Spleen (tissue), 11 donors: ENCODE data around the gene ATP1A1. TPM values are rescaled to one million over a fixed set of nuclear protein-coding genes. Genes with fewer than 3 reads are reported as not detected.

Experiments
- DNase-seq: peaks from one replicate; pipeline ENCODE4 v3.0.0-alpha.2; 2020
- H3K27ac ChIP-seq, 8 donors: fragments of 200-600 bp; sonication (generic) in 7 of 8; 1 replicate in 4 of 8; 2 replicates in 4 of 8; pipeline versions ENCODE4 v1.5.0 to v1.8.0; 2016 to 2021; ENCODE audit warnings: inconsistent platforms in 4 of 8, mild to moderate bottlenecking in 4 of 8, moderate library complexity in 1 of 8
- H3K27me3 ChIP-seq, 7 donors: fragments of 200-600 bp; sonication (generic) in 6 of 7; replicated peaks in 1 of 7; 1 replicate in 4 of 7; 2 replicates in 3 of 7; pipeline versions ENCODE4 v1.5.0 to v1.8.0; 2016 to 2021; ENCODE audit warnings: inconsistent platforms in 3 of 7, mild to moderate bottlenecking in 1 of 7
- H3K36me3 ChIP-seq, 6 donors: fragments of 200-600 bp; sonication (generic) in 5 of 6; 1 replicate in 4 of 6; 2 replicates in 2 of 6; pipeline versions ENCODE4 v1.5.0 to v1.8.0; 2016 to 2021; ENCODE audit warnings: inconsistent platforms in 2 of 6
- H3K4me1 ChIP-seq, 6 donors: fragments of 200-600 bp; sonication (generic) in 5 of 6; 1 replicate in 3 of 6; 2 replicates in 3 of 6; pipeline versions ENCODE4 v1.5.0 to v1.8.0; 2016 to 2021; ENCODE audit warnings: inconsistent platforms in 3 of 6
- H3K4me3 ChIP-seq, 8 donors: fragments of 200-600 bp; sonication (generic) in 7 of 8; 1 replicate in 4 of 8; 2 replicates in 4 of 8; pipeline versions ENCODE4 v1.5.0 to v1.8.0; 2016 to 2021; ENCODE audit warnings: inconsistent platforms in 4 of 8, mild to moderate bottlenecking in 4 of 8, moderate library complexity in 2 of 8
- H3K9me3 ChIP-seq, 8 donors: fragments of 200-600 bp; sonication (generic) in 7 of 8; 1 replicate in 4 of 8; 2 replicates in 4 of 8; pipeline versions ENCODE4 v1.5.0 to v1.8.0; 2016 to 2021; ENCODE audit warnings: inconsistent platforms in 4 of 8
- POLR2A ChIP-seq, 3 donors: fragments of 450-650 bp; IDR thresholded peaks; one replicate each; pipeline ENCODE4 v1.5.1; 2017; ENCODE audit warnings: antibody characterized with exemption in 3 of 3, mild to moderate bottlenecking in 1 of 3
- POLR2AphosphoS5 ChIP-seq, 3 donors: sonication (generic); formaldehyde crosslinking; IDR thresholded peaks; one replicate each; pipeline ENCODE4 v1.5.1; 2017; ENCODE audit warnings: antibody characterized with exemption in 3 of 3
- WGBS, 5 donors: extraction: QIAGEN DNeasy Blood & Tissue Kit in 3 of 5; methylation state at CpG; one replicate each; pipeline versions ENCODE4 v1.1.5 to v1.1.7; 2013 to 2018; 5-methylcytosine and 5-hydroxymethylcytosine counted together
- intact Hi-C: fragments of 100-400 bp; cut with DNase I; formaldehyde crosslinking; loops from one replicate; pipeline ENCODE4 v1.15.0; 2023; ENCODE audit warnings: low total_unique reads
- polyA plus RNA-seq, 3 donors: library from polyadenylated mRNA; stranded (reverse); fragments of 200-250 nt; gene quantifications; one replicate each; pipeline ENCODE4 v1.2.1, GENCODE V29; 2013
- total RNA-seq, 7 donors: library from RNA; depleted of rRNA in 3 of 7; stranded (reverse); fragments of >200 nt in 3 of 7; fragmentation: NEBNext Ultra II Directional in 4 of 7; extraction: Animal tissue kit (Norgen Biotek cat#: 25700) in 4 of 7; gene quantifications; one replicate each; pipeline versions ENCODE4 v1.1.0 to v1.2.1, GENCODE V29; 2016 to 2021
- TF ChIP-seq, protein P1 (sequence below), 11 experiments: fragments of 200-600 bp in 7 of 11; fragments of 450-650 bp in 4 of 11; sonication (generic) in 4 of 11; IDR thresholded peaks in 8 of 11; conservative IDR thresholded peaks in 3 of 11; 1 replicate in 7 of 11; 2 replicates in 4 of 11; pipeline versions ENCODE4 v1.4.0 to v1.8.0; 2016 to 2021; ENCODE audit warnings: antibody characterized with exemption in 11 of 11, inconsistent platforms in 4 of 11, mild to moderate bottlenecking in 1 of 11
- donor health status: healthy with polysubstance abuse.
- donor health status: DM: no; HTN: no; CAD: no; lungs with moderate emphysema.
- donor health status: DM: no; HTN: no; CAD: no.
- donor health status: Bipolar disorder and iron deficiency.
- donor health status: healthy.
- donor health status: DM: no; HTN: no; CAD: no.
- donor health status: DM: yes; HTN: yes; CAD: no.

The ATP1A1 gene
- total and polyA plus RNA-seq, 10 donors, result 34.5 to 209 (median 130) TPM

DNA sequence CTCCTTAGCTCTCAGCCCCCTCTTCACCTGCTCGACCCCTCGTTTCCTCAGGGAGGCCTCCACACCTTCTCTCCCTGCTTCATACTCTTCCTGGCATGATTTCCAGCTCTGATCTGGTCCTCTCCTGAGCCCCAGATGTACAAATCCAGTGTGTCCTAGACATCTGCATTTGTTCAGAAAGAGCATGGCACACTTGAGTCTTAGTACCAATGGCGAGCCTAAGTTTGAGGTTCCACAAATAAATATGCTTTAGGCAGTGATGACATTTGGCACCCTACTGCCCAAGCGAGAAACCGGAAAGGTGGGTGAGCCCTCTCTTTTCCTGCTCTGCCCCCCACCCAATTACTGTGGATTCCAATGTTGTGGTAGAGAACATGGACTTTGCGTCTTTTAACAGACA is 34.0 kb downstream of the ATP1A1 start:
- H3K36me3 ChIP-seq, result peaks cover 7 to 83% (median 49%) of the 10 kb centered on the region in 6 donors
- no peaks in the 10 kb centered on the region for H3K27me3 ChIP-seq
- no peak overlapping the region for H3K27ac ChIP-seq
- intact Hi-C loops, result no loop called here
- 90 to 97% (median 92%) methylated on average over 6 of the region's 6 CpGs for WGBS, 5 donors
- no peak overlapping the region for H3K4me3 ChIP-seq
- H3K9me3 ChIP-seq, result no peaks in the 10 kb centered on the region
- H3K4me1 ChIP-seq, result no peaks in the 10 kb centered on the region
- TF ChIP-seq POLR2AphosphoS5 (IDR thresholded peaks at IDR 0.05), result no peak
- TF ChIP-seq POLR2A (IDR thresholded peaks at IDR 0.05), result no peak
- TF ChIP-seq, protein P1, sequence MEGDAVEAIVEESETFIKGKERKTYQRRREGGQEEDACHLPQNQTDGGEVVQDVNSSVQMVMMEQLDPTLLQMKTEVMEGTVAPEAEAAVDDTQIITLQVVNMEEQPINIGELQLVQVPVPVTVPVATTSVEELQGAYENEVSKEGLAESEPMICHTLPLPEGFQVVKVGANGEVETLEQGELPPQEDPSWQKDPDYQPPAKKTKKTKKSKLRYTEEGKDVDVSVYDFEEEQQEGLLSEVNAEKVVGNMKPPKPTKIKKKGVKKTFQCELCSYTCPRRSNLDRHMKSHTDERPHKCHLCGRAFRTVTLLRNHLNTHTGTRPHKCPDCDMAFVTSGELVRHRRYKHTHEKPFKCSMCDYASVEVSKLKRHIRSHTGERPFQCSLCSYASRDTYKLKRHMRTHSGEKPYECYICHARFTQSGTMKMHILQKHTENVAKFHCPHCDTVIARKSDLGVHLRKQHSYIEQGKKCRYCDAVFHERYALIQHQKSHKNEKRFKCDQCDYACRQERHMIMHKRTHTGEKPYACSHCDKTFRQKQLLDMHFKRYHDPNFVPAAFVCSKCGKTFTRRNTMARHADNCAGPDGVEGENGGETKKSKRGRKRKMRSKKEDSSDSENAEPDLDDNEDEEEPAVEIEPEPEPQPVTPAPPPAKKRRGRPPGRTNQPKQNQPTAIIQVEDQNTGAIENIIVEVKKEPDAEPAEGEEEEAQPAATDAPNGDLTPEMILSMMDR (IDR thresholded peaks at IDR 0.05 in 8 of 11, conservative IDR thresholded peaks at IDR 0.05 in 3 of 11), result no peak
- no peak for DNase-seq

DNA sequence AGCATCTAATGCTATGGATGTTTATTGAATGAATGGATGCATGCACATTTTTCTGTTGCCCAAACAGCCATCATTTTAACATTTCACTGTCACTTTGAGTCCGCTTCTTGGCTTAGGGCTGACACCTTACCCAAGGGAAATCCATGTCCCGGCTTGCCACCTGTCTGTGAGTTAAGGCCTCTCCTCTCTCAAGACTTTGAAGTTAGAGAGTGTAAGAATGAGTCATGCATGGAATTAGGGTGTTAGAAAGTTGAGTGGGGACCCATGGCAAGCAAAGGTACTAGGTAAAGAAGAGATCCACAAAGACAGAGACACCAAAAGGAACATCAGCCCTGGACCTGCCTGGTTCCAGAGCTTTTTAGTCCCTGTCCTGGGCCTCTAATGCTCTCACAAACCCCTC is 35.1 kb downstream of the ATP1A1 start:
- Histone ChIP-seq H3K4me3 (no peak overlapping the region), H3K27me3 (no peaks in the 10 kb centered on the region), H3K36me3 (peaks cover 4 to 71% (median 38%) of the 10 kb centered on the region in 6 donors), H3K27ac (no peak overlapping the region), H3K9me3 (no peaks in the 10 kb centered on the region), H3K4me1 (no peaks in the 10 kb centered on the region)
- TF ChIP-seq POLR2A (IDR thresholded peaks at IDR 0.05) (no peak), POLR2AphosphoS5 (IDR thresholded peaks at IDR 0.05) (no peak)
- TF ChIP-seq, protein P1 (IDR thresholded peaks at IDR 0.05 in 8 of 11, conservative IDR thresholded peaks at IDR 0.05 in 3 of 11), result no peak
- no peak for DNase-seq
- intact Hi-C loops, result no loop called here
- WGBS, 5 donors, result 92 to 97% (median 94%) methylated on average over 2 of the region's 2 CpGs

DNA sequence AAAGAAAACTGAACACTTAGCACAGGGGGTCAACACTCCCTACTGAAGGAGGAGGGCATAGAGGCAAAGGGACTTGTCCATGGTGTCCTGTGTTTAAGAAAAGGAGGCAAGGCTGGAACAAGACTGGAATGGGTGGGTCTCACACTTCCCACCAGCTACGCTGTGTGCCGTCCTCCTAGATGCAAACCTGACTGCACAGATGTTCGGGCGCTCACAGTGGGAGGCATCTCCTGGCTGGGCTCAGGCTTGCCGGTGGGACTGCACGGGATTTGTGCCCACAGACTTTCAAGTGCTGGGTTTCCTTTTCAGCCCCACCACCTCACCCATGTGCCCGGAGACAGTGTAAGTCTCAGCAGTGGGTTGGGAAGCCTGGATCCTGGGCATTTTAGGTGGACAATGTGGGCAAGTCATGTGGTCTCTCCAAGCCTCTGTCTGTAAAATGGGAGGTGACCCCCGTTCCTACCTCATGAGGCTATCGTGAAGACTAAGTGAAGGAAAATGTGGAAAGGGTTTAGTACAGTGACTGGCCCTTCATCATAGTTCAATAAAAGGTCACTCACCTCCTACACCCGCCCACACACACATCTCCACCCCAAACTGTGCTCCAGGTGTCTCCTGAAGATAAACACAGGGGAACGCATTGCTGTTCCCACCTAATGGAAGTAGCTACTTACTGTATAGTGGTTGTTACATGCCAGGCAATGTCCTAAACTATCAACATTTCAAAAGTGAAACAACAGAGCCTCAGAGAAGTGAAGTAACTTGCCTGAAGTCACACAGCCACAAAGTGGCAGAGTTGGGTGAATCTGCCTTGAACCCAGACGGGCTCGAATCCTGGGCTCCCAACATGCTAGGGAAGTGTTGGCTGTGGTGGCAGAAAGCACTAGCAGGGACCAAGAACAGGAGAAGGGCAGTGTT is 36.0 kb downstream of the ATP1A1 start:
- no peaks in the 10 kb centered on the region for H3K4me1 ChIP-seq
- peaks cover 4 to 63% (median 29%) of the 10 kb centered on the region in 6 donors for H3K36me3 ChIP-seq
- intact Hi-C loops, result no loop called here
- no peak overlapping the region for H3K4me3 ChIP-seq
- H3K27me3 ChIP-seq, result no peaks in the 10 kb centered on the region
- no peak for DNase-seq
- 90 to 97% (median 95%) methylated on average over 13 of the region's 13 CpGs for whole genome bisulfite sequencing, 5 donors
- TF ChIP-seq POLR2AphosphoS5 (IDR thresholded peaks at IDR 0.05), result no peak
- no peaks in the 10 kb centered on the region for H3K9me3 ChIP-seq
- H3K27ac ChIP-seq, result no peak overlapping the region

DNA sequence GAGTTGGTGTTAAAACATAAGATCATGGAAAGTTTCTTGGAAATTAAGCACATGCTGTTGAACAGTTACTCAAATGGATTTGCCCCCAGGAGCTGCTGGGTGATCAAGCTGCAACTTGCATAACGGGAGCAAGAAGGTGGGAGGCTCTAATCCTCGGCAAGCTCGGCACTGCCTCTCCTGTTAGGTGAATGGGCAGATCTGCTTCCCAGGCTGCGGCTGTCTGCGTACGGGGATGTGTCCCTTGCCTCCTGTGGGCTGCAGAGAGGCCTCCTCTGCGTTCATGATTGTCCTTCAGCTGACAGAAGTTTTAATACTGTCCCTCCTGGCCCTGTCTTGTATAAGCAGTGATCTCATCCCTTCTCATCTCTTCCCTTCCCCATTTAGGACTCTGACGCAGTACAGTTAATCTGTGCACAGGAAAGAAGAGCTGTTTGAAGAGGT is 36.7 kb downstream of the ATP1A1 start:
- no peak overlapping the region for H3K27ac ChIP-seq
- intact Hi-C loops, result no loop called here
- no peaks in the 10 kb centered on the region for H3K4me1 ChIP-seq
- DNase-seq, result no peak
- no peaks in the 10 kb centered on the region for H3K27me3 ChIP-seq
- TF ChIP-seq POLR2AphosphoS5 (IDR thresholded peaks at IDR 0.05), result no peak
- no peaks in the 10 kb centered on the region for H3K9me3 ChIP-seq
- H3K4me3 ChIP-seq, result no peak overlapping the region
- peaks cover 4 to 56% (median 22%) of the 10 kb centered on the region in 6 donors for H3K36me3 ChIP-seq
- WGBS, 5 donors, result 86 to 94% (median 92%) methylated on average over 8 of the region's 8 CpGs

DNA sequence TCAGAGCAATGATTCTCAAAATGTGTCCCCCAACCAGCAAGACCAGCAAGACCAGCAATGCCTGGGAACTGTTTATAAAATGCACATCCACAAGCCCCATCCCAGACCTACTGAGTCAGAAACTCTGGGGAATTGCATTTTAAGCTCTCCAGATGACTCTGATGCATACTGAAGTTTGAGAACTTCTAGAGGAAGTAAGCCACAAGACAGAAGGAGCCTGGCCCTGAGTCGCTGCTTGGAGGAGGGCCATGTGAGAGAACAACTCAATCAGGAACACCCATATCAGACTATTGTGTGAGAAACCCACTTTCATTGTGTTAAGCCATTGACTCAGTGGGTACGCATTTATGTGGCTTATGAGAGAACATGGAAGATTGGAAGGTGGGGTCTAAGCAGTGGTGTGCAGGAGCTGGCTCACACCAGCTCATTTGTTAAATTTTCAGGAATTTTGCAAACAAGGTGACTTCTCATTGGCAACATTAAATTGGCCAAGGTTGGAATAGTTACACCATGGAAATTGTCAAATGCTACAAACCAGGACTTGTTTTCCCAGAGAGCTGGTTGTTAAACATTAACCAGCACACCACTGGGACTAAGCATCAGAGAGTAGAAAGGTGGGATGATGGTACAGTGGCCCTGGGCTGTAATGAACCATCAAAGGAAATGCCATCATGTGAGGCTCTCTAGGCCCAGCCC is 38.9 kb downstream of the ATP1A1 start:
- no peak overlapping the region for H3K27ac ChIP-seq
- no peaks in the 10 kb centered on the region for H3K9me3 ChIP-seq
- no peak for DNase-seq
- H3K27me3 ChIP-seq, result no peaks in the 10 kb centered on the region
- H3K36me3 ChIP-seq, result peaks cover 0 to 34% (median 2%) of the 10 kb centered on the region in 6 donors
- intact Hi-C loops, result no loop called here
- 83 to 92% (median 86%) methylated on average over 2 of the region's 2 CpGs for WGBS, 5 donors
- TF ChIP-seq POLR2AphosphoS5 (IDR thresholded peaks at IDR 0.05) (no peak), POLR2A (IDR thresholded peaks at IDR 0.05) (no peak)
- TF ChIP-seq, protein P1 (IDR thresholded peaks at IDR 0.05 in 8 of 11, conservative IDR thresholded peaks at IDR 0.05 in 3 of 11), result no peak
- H3K4me1 ChIP-seq, result peaks cover 0 to 14% (median 7%) of the 10 kb centered on the region in 6 donors
- H3K4me3 ChIP-seq, result no peak overlapping the region
